ENCODE data around the gene SPAG6.

SPAG6 gene

GRCh38 chr10:22464966-22465629 lies 119.8 kb downstream of the SPAG6 start:
- no peak for DNase-seq

GRCh38 chr10:22466763-22467334 lies 121.6 kb downstream of the SPAG6 start:
- no peak for DNase-seq
